Measurements from ENCODE around the gene MVB12B. TPM values are rescaled to one million over a fixed set of nuclear protein-coding genes. Genes with fewer than 3 reads are reported as not detected.

Gene MVB12B
- polyA plus RNA-seq, 2 donors: 2.1 to 2.4 TPM

GRCh38 chr9:126301985-126302603 is 24.5 kb upstream of the MVB12B start:
- 31 to 33% methylated on average over 4 of the region's 4 CpGs for WGBS, 2 donors
- Histone ChIP-seq H3K27ac (ENCODE audit: low read depth in 2 of 2, low read length in 1 of 2) (no peak overlapping the region), H3K4me1 (ENCODE audit: control insufficient read depth in 2 of 2, insufficient read depth in 2 of 2, low read length in 1 of 2) (no peaks in the 10 kb centered on the region), H3K36me3 (ENCODE audit: control insufficient read depth in 2 of 2, insufficient read depth in 2 of 2, low read length in 1 of 2) (no peaks in the 10 kb centered on the region), H3K4me3 (ENCODE audit: low read depth in 1 of 2, low read length in 2 of 2) (no peak overlapping the region), H3K9me3 (ENCODE audit: control insufficient read depth in 2 of 2, insufficient read depth in 1 of 2, low read depth in 1 of 2, low read length in 1 of 2) (no peaks in the 10 kb centered on the region), H3K27me3 (ENCODE audit: control insufficient read depth in 1 of 2, insufficient read depth in 2 of 2, low read length in 2 of 2) (no peaks in the 10 kb centered on the region)

DNA sequence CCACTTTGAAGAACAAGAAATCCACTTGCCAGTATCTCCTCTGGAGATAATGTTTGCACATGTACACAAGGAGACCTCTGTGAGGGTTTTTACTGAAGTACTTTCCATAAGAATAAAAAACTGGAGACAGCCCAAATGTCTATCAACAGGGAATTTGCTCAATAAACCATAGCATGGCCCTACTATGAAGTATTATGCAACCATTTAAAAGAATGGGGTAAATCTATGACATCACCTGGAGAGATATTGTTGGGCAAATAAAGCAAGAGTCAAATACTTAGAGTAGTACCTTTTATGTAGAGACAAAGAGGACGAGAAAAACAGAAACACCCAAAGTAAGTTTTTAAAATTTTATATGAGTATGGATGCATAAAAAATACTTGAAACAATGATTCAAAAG is 23.9 kb upstream of the MVB12B start:
- 76 to 90% methylated on average over 1 of the region's 1 CpG for WGBS, 2 donors
- no peaks in the 10 kb centered on the region for H3K4me1 ChIP-seq (ENCODE audit: control insufficient read depth in 2 of 2, insufficient read depth in 2 of 2, low read length in 1 of 2)
- no peaks in the 10 kb centered on the region for H3K36me3 ChIP-seq (ENCODE audit: control insufficient read depth in 2 of 2, insufficient read depth in 2 of 2, low read length in 1 of 2)
- no peak overlapping the region for H3K4me3 ChIP-seq (ENCODE audit: low read depth in 1 of 2, low read length in 2 of 2)
- H3K27me3 ChIP-seq (ENCODE audit: control insufficient read depth in 1 of 2, insufficient read depth in 2 of 2, low read length in 2 of 2): no peaks in the 10 kb centered on the region
- H3K9me3 ChIP-seq (ENCODE audit: control insufficient read depth in 2 of 2, insufficient read depth in 1 of 2, low read depth in 1 of 2, low read length in 1 of 2): no peaks in the 10 kb centered on the region
- no peak overlapping the region for H3K27ac ChIP-seq (ENCODE audit: low read depth in 2 of 2, low read length in 1 of 2)

DNA sequence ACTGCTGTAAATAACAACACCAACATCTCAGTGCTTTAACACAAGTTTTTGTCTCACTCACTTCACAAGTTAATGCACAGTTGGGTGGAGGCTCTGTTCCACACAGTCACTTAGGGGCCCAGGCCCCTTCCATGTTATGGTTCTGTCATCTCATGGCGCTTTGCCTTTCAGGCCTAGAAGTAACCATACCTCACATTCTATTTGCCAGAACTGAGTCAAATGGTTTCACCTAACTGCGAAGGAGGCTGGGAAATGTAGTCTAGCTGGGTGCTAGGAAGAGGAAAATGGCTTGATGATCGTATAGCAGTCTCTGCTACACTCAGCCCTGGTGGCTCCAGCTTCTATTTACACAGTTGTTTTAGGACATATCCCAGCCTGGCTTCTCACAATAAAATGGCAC is 23.1 kb upstream of the MVB12B start:
- 81 to 95% methylated on average over 3 of the region's 3 CpGs for WGBS, 2 donors
- no peaks in the 10 kb centered on the region for H3K9me3 ChIP-seq (ENCODE audit: control insufficient read depth in 2 of 2, insufficient read depth in 1 of 2, low read depth in 1 of 2, low read length in 1 of 2)
- no peaks in the 10 kb centered on the region for H3K27me3 ChIP-seq (ENCODE audit: control insufficient read depth in 1 of 2, insufficient read depth in 2 of 2, low read length in 2 of 2)
- H3K4me1 ChIP-seq (ENCODE audit: control insufficient read depth in 2 of 2, insufficient read depth in 2 of 2, low read length in 1 of 2): no peaks in the 10 kb centered on the region
- no peak overlapping the region for H3K27ac ChIP-seq (ENCODE audit: low read depth in 2 of 2, low read length in 1 of 2)
- H3K4me3 ChIP-seq (ENCODE audit: low read depth in 1 of 2, low read length in 2 of 2): no peak overlapping the region
- H3K36me3 ChIP-seq (ENCODE audit: control insufficient read depth in 2 of 2, insufficient read depth in 2 of 2, low read length in 1 of 2): no peaks in the 10 kb centered on the region

DNA sequence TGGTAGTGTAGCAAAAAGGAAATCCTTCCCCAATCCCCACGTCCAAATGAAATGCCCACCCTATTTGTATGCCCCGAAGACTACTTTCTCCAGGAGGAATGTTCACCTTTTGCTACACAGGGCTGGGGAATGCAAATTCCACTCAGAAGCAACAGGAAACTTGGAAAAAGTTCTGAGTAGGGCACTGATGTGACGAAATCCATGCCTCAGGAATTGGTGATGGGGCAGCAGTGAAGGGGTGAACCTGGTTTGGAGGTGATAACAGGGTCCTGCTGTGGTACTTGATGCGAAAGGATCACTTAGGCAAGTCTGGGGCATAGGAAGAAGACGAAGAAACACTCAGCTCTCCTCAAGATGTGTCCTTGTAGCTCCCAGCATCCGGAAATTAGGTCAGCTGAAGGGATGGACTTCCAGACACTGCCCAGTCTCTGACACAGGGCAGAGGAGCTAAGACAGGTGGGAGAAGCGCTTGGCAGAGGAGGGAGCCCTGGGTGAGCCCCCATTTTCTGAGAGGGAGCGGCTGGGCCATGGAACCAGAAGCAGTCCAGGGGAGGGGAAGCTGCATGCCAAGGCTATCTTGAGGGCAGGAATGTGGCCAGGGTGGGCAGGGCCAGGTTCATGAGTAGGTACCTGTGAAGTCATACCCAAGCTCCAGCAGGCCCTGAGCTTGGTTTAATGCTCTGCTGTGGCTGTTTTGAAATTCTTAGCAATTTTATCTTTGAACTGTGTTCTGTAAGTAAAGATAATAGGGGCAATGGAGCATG is 22.2 kb upstream of the MVB12B start:
- Histone ChIP-seq H3K36me3 (ENCODE audit: control insufficient read depth in 2 of 2, insufficient read depth in 2 of 2, low read length in 1 of 2) (no peaks in the 10 kb centered on the region), H3K27ac (ENCODE audit: low read depth in 2 of 2, low read length in 1 of 2) (no peak overlapping the region), H3K4me1 (ENCODE audit: control insufficient read depth in 2 of 2, insufficient read depth in 2 of 2, low read length in 1 of 2) (no peaks in the 10 kb centered on the region), H3K4me3 (ENCODE audit: low read depth in 1 of 2, low read length in 2 of 2) (no peak overlapping the region), H3K9me3 (ENCODE audit: control insufficient read depth in 2 of 2, insufficient read depth in 1 of 2, low read depth in 1 of 2, low read length in 1 of 2) (no peaks in the 10 kb centered on the region), H3K27me3 (ENCODE audit: control insufficient read depth in 1 of 2, insufficient read depth in 2 of 2, low read length in 2 of 2) (no peaks in the 10 kb centered on the region)
- WGBS, 2 donors: 88 to 91% methylated on average over 8 of the region's 8 CpGs

- H3K9me3 ChIP-seq (ENCODE audit: control insufficient read depth in 2 of 2, insufficient read depth in 1 of 2, low read depth in 1 of 2, low read length in 1 of 2): no peaks in the 10 kb centered on the region
- 82 to 90% methylated on average over 7 of the region's 7 CpGs for WGBS, 2 donors
- H3K36me3 ChIP-seq (ENCODE audit: control insufficient read depth in 2 of 2, insufficient read depth in 2 of 2, low read length in 1 of 2): no peaks in the 10 kb centered on the region
- no peaks in the 10 kb centered on the region for H3K27me3 ChIP-seq (ENCODE audit: control insufficient read depth in 1 of 2, insufficient read depth in 2 of 2, low read length in 2 of 2)
- no peak overlapping the region for H3K27ac ChIP-seq (ENCODE audit: low read depth in 2 of 2, low read length in 1 of 2)
- no peak overlapping the region for H3K4me3 ChIP-seq (ENCODE audit: low read depth in 1 of 2, low read length in 2 of 2)
- H3K4me1 ChIP-seq (ENCODE audit: control insufficient read depth in 2 of 2, insufficient read depth in 2 of 2, low read length in 1 of 2): no peaks in the 10 kb centered on the region
Observed at GRCh38 chr9:126304971-126305320, 21.7 kb upstream of the MVB12B start.

DNA sequence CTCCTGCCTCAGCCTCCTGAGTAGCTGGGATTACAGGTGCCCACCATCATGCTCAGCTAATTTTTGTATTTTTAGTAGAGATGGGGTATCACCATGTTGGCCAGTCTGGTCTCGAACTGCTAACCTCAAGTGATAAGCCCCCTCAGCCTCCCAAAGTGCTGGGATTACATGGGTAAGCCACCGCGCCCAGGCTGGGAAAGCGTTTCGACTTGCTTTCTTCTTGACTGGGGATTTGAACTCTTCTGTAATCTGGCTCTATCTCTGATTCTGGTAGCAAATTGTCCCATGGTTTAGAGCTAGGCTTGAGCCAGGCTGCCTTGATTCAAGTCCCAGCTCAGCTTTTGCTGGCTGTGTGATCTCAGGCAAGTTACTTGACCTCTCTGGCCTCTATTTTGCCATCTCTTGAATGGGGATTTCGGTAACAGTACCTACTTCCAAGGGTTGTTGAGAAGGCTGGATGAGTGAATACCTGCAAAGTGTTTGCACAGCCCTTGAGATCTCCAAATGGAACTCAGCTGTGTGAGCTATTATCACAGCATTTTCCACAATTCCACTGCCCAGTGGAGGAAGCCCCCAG is 20.5 kb upstream of the MVB12B start:
- no peak overlapping the region for H3K27ac ChIP-seq (ENCODE audit: low read depth in 2 of 2, low read length in 1 of 2)
- no peak overlapping the region for H3K4me3 ChIP-seq (ENCODE audit: low read depth in 1 of 2, low read length in 2 of 2)
- 95 to 96% methylated on average over 6 of the region's 6 CpGs for WGBS, 2 donors
- no peaks in the 10 kb centered on the region for H3K27me3 ChIP-seq (ENCODE audit: control insufficient read depth in 1 of 2, insufficient read depth in 2 of 2, low read length in 2 of 2)
- no peaks in the 10 kb centered on the region for H3K4me1 ChIP-seq (ENCODE audit: control insufficient read depth in 2 of 2, insufficient read depth in 2 of 2, low read length in 1 of 2)
- H3K36me3 ChIP-seq (ENCODE audit: control insufficient read depth in 2 of 2, insufficient read depth in 2 of 2, low read length in 1 of 2): no peaks in the 10 kb centered on the region
- H3K9me3 ChIP-seq (ENCODE audit: control insufficient read depth in 2 of 2, insufficient read depth in 1 of 2, low read depth in 1 of 2, low read length in 1 of 2): no peaks in the 10 kb centered on the region

DNA sequence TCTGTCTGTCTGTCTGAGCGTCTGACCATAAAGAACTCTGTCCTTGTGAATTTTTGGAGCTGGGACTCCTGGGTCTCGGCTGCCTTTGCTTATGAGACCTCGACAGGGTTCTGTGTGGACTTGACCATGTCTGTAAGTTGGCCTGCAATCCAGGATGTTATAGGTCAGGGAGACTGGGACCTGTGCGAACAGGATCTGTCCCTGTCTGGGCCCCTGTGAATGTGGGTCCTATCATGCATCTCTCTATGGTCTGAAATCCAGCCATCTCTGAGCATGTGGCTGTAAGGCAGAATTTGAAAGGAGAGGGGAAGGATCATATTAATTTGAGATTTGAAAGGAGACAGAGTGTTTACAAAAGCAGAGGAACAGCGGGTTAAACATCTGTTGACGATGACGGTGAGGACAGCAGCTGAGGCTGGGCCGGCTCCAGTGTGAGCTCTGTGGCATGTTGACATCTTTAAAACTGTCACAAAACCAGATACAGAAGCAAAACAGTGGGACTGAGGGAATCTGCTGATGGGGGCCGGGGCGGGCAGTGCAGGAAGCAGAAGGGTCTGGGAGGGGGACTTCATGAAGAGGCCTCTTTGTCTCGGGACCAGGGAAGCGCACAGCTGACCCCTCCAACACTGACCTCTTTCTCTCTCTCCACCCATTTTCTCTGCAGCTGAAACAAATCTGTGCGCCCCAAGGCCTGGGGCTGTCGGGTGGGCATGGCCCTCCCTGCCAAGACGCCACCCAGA is 19.1 kb upstream of the MVB12B start:
- no peaks in the 10 kb centered on the region for H3K9me3 ChIP-seq (ENCODE audit: control insufficient read depth in 2 of 2, insufficient read depth in 1 of 2, low read depth in 1 of 2, low read length in 1 of 2)
- no peak overlapping the region for H3K27ac ChIP-seq (ENCODE audit: low read depth in 2 of 2, low read length in 1 of 2)
- 79 to 81% methylated on average over 15 of the region's 15 CpGs for WGBS, 2 donors
- no peaks in the 10 kb centered on the region for H3K27me3 ChIP-seq (ENCODE audit: control insufficient read depth in 1 of 2, insufficient read depth in 2 of 2, low read length in 2 of 2)
- H3K36me3 ChIP-seq (ENCODE audit: control insufficient read depth in 2 of 2, insufficient read depth in 2 of 2, low read length in 1 of 2): no peaks in the 10 kb centered on the region
- H3K4me3 ChIP-seq (ENCODE audit: low read depth in 1 of 2, low read length in 2 of 2): no peak overlapping the region
- no peaks in the 10 kb centered on the region for H3K4me1 ChIP-seq (ENCODE audit: control insufficient read depth in 2 of 2, insufficient read depth in 2 of 2, low read length in 1 of 2)

DNA sequence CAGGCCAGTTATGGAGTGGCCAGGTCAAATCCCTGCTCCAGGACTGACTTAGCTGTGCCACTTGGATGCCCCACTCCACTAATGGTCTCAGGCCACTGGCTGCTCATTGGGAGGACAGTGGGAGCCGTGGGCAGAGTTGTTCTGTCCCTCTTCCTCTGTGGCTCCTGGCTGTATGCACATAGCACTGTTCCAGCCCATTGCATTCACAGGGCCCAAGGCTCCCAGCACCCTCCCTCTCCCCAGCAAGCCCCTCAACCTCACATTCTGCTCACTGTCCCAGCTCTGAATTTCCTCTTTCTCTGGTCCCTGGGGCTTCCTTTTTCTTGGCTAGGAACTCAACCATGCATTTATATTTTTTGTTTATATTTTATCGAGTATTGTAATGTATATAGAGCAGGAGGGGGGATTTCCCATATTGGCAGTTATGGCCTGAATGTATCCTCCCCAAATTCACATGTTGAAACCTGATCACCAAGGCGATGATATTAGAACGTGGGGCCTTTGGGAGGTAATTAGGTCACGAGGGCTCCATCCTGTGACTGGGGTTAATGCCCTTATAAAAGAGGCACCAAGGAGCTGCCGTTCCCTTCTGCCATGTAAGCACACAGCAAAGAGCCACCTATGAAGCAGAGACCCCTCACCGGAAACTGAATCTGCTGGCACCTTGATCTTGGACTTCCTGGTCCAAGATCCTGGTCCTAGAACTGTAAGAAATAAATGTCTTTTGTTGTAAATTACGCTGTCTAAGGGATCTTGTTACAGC is 17.0 kb upstream of the MVB12B start:
- H3K4me3 ChIP-seq (ENCODE audit: low read depth in 1 of 2, low read length in 2 of 2): no peak overlapping the region
- H3K36me3 ChIP-seq (ENCODE audit: control insufficient read depth in 2 of 2, insufficient read depth in 2 of 2, low read length in 1 of 2): no peaks in the 10 kb centered on the region
- WGBS, 2 donors: 58 to 62% methylated on average over 8 of the region's 8 CpGs
- no peaks in the 10 kb centered on the region for H3K4me1 ChIP-seq (ENCODE audit: control insufficient read depth in 2 of 2, insufficient read depth in 2 of 2, low read length in 1 of 2)
- no peaks in the 10 kb centered on the region for H3K9me3 ChIP-seq (ENCODE audit: control insufficient read depth in 2 of 2, insufficient read depth in 1 of 2, low read depth in 1 of 2, low read length in 1 of 2)
- no peaks in the 10 kb centered on the region for H3K27me3 ChIP-seq (ENCODE audit: control insufficient read depth in 1 of 2, insufficient read depth in 2 of 2, low read length in 2 of 2)
- H3K27ac ChIP-seq (ENCODE audit: low read depth in 2 of 2, low read length in 1 of 2): no peak overlapping the region
